Measurements from ENCODE around the gene HDAC4.

The HDAC4 gene

GRCh38 chr2:239160226-239161143 lies 240.3 kb downstream of the HDAC4 start:
- Mint-ChIP-seq H3K4me1 (ENCODE audit: low read depth) (peaks cover 19% of the 10 kb centered on the region), H3K27ac (no peak overlapping the region), H3K36me3 (peaks cover 6% of the 10 kb centered on the region), H3K4me3 (no peak overlapping the region), H3K27me3 (no peaks in the 10 kb centered on the region), H3K9me3 (ENCODE audit: low read depth) (no peaks in the 10 kb centered on the region)

- no peaks in the 10 kb centered on the region for H3K9me3 Mint-ChIP-seq (ENCODE audit: low read depth)
- no peaks in the 10 kb centered on the region for H3K27me3 Mint-ChIP-seq
- H3K4me3 Mint-ChIP-seq: no peak overlapping the region
- H3K36me3 Mint-ChIP-seq: peaks cover 6% of the 10 kb centered on the region
- peak overlapping the region; percentile 34 for H3K27ac Mint-ChIP-seq
- H3K4me1 Mint-ChIP-seq (ENCODE audit: low read depth): peaks cover 11% of the 10 kb centered on the region
Observed at GRCh38 chr2:239159476-239159911, 241.3 kb downstream of the HDAC4 start.

GRCh38 chr2:239158641-239159475 lies 242.0 kb downstream of the HDAC4 start:
- Mint-ChIP-seq H3K27ac (no peak overlapping the region), H3K4me1 (ENCODE audit: low read depth) (peaks cover 4% of the 10 kb centered on the region), H3K27me3 (no peaks in the 10 kb centered on the region), H3K9me3 (ENCODE audit: low read depth) (no peaks in the 10 kb centered on the region), H3K4me3 (no peak overlapping the region), H3K36me3 (peaks cover 8% of the 10 kb centered on the region)

GRCh38 chr2:239157771-239158170 lies 243.0 kb downstream of the HDAC4 start:
- no peak overlapping the region for H3K4me3 Mint-ChIP-seq
- no peaks in the 10 kb centered on the region for H3K27me3 Mint-ChIP-seq
- H3K27ac Mint-ChIP-seq: no peak overlapping the region
- no peaks in the 10 kb centered on the region for H3K9me3 Mint-ChIP-seq (ENCODE audit: low read depth)
- peaks cover 14% of the 10 kb centered on the region for H3K36me3 Mint-ChIP-seq
- H3K4me1 Mint-ChIP-seq (ENCODE audit: low read depth): no peaks in the 10 kb centered on the region

GRCh38 chr2:239157269-239157668 lies 243.6 kb downstream of the HDAC4 start:
- Mint-ChIP-seq H3K36me3 (peaks cover 17% of the 10 kb centered on the region), H3K9me3 (ENCODE audit: low read depth) (no peaks in the 10 kb centered on the region), H3K27ac (no peak overlapping the region)

GRCh38 chr2:239156516-239157265 lies 244.1 kb downstream of the HDAC4 start:
- no peaks in the 10 kb centered on the region for H3K27me3 Mint-ChIP-seq
- H3K36me3 Mint-ChIP-seq: peaks cover 17% of the 10 kb centered on the region
- no peak overlapping the region for H3K27ac Mint-ChIP-seq

More at GRCh38 chr2:239157269-239157668, 243.6 kb downstream of the HDAC4 start:
- Mint-ChIP-seq H3K4me1 (ENCODE audit: low read depth) (no peaks in the 10 kb centered on the region), H3K27me3 (no peaks in the 10 kb centered on the region), H3K4me3 (no peak overlapping the region)

GRCh38 chr2:239155806-239156480 lies 244.9 kb downstream of the HDAC4 start:
- peaks cover 6% of the 10 kb centered on the region for H3K4me1 Mint-ChIP-seq (ENCODE audit: low read depth)
- no peak overlapping the region for H3K27ac Mint-ChIP-seq
- H3K4me3 Mint-ChIP-seq: no peak overlapping the region
- H3K27me3 Mint-ChIP-seq: no peaks in the 10 kb centered on the region
- peaks cover 14% of the 10 kb centered on the region for H3K36me3 Mint-ChIP-seq
- no peaks in the 10 kb centered on the region for H3K9me3 Mint-ChIP-seq (ENCODE audit: low read depth)

More at GRCh38 chr2:239156516-239157265, 244.1 kb downstream of the HDAC4 start:
- H3K4me1 Mint-ChIP-seq (ENCODE audit: low read depth): peaks cover 3% of the 10 kb centered on the region
- H3K4me3 Mint-ChIP-seq: no peak overlapping the region
- H3K9me3 Mint-ChIP-seq (ENCODE audit: low read depth): no peaks in the 10 kb centered on the region

- no peaks in the 10 kb centered on the region for H3K27me3 Mint-ChIP-seq
- H3K4me1 Mint-ChIP-seq (ENCODE audit: low read depth): peaks cover 12% of the 10 kb centered on the region
- no peak overlapping the region for H3K4me3 Mint-ChIP-seq
- H3K36me3 Mint-ChIP-seq: peaks cover 19% of the 10 kb centered on the region
- H3K9me3 Mint-ChIP-seq (ENCODE audit: low read depth): peaks cover 3% of the 10 kb centered on the region
- no peak overlapping the region for H3K27ac Mint-ChIP-seq
Observed at GRCh38 chr2:239154971-239155805, 245.6 kb downstream of the HDAC4 start.

- Mint-ChIP-seq H3K36me3 (peaks cover 17% of the 10 kb centered on the region), H3K27ac (no peak overlapping the region), H3K27me3 (no peaks in the 10 kb centered on the region), H3K4me1 (ENCODE audit: low read depth) (peaks cover 14% of the 10 kb centered on the region), H3K4me3 (no peak overlapping the region), H3K9me3 (ENCODE audit: low read depth) (peaks cover 5% of the 10 kb centered on the region)
Observed at GRCh38 chr2:239153806-239154591, 246.8 kb downstream of the HDAC4 start.

GRCh38 chr2:239152916-239153305 lies 247.9 kb downstream of the HDAC4 start:
- H3K27me3 Mint-ChIP-seq: no peaks in the 10 kb centered on the region
- peaks cover 14% of the 10 kb centered on the region for H3K4me1 Mint-ChIP-seq (ENCODE audit: low read depth)
- no peak overlapping the region for H3K4me3 Mint-ChIP-seq
- no peak overlapping the region for H3K27ac Mint-ChIP-seq
- H3K36me3 Mint-ChIP-seq: peaks cover 22% of the 10 kb centered on the region
- peaks cover 5% of the 10 kb centered on the region for H3K9me3 Mint-ChIP-seq (ENCODE audit: low read depth)

GRCh38 chr2:239152239-239152915 lies 248.4 kb downstream of the HDAC4 start:
- Mint-ChIP-seq H3K36me3 (peaks cover 22% of the 10 kb centered on the region), H3K4me3 (no peak overlapping the region), H3K27me3 (no peaks in the 10 kb centered on the region), H3K4me1 (ENCODE audit: low read depth) (peaks cover 14% of the 10 kb centered on the region), H3K9me3 (ENCODE audit: low read depth) (peaks cover 5% of the 10 kb centered on the region), H3K27ac (no peak overlapping the region)

GRCh38 chr2:239151201-239152131 lies 249.4 kb downstream of the HDAC4 start:
- no peaks in the 10 kb centered on the region for H3K27me3 Mint-ChIP-seq
- peaks cover 14% of the 10 kb centered on the region for H3K4me1 Mint-ChIP-seq (ENCODE audit: low read depth)
- peaks cover 5% of the 10 kb centered on the region for H3K9me3 Mint-ChIP-seq (ENCODE audit: low read depth)
- no peak overlapping the region for H3K4me3 Mint-ChIP-seq
- peaks cover 22% of the 10 kb centered on the region for H3K36me3 Mint-ChIP-seq
- peak overlapping the region; percentile 79 for H3K27ac Mint-ChIP-seq
